Natural killer cell treated with Interleukin-12 subunit alpha and Interleukin-12 subunit beta and Interleukin-15 and Interleukin-18, amount 100 ng/mL, for 72 hours (primary cell): ENCODE data around the gene INA. TPM values are rescaled to one million over a fixed set of nuclear protein-coding genes. Genes with fewer than 3 reads are reported as not detected.

Experiments
- ATAC-seq, 2 donors: fragments of 150-1000 bp; cut with Tn5 transposase in 1 of 2; sonication (Bioruptor Pico), chemical (Tn5 transposase) in 1 of 2; 2 replicates each; pipeline ENCODE4 v1.10.0; 2021
- DNase-seq: peaks from one replicate; pipeline ENCODE4 v3.0.0; 2022; ENCODE audit warnings: low spot score
- H3K27ac Mint-ChIP-seq, 2 donors: 1 replicate in 1 of 2; 2 replicates in 1 of 2; pipeline ENCODE4 v1.8.0; 2022; ENCODE audit warnings: mixed read lengths in 2 of 2, mild to moderate bottlenecking in 1 of 2, moderate library complexity in 1 of 2
- H3K27me3 Mint-ChIP-seq, 2 donors: 1 replicate in 1 of 2; 2 replicates in 1 of 2; pipeline ENCODE4 v1.8.0; 2022; ENCODE audit warnings: mixed read lengths in 2 of 2
- H3K36me3 Mint-ChIP-seq: one replicate; pipeline ENCODE4 v1.8.0; 2022; ENCODE audit warnings: mixed read lengths
- H3K4me1 Mint-ChIP-seq, 2 donors: 1 replicate in 1 of 2; 2 replicates in 1 of 2; pipeline ENCODE4 v1.8.0; 2022; ENCODE audit warnings: low read depth in 2 of 2, mixed read lengths in 2 of 2, mild to moderate bottlenecking in 1 of 2
- H3K4me3 Mint-ChIP-seq: one replicate; pipeline ENCODE4 v1.8.0; 2022; ENCODE audit warnings: mixed read lengths
- H3K9me3 Mint-ChIP-seq: 2 replicates; pipeline ENCODE4 v1.8.0; 2022; ENCODE audit warnings: mixed read lengths
- total RNA-seq, 2 donors: library from RNA; stranded (reverse); gene quantifications; one replicate each; pipeline ENCODE4 v1.2.3, GENCODE V29; 2022

INA gene
- total RNA-seq, 2 donors from 2014 or later: 0.14 TPM; not detected in 1

GRCh38 chr10:103280506-103280905 lies 3.6 kb downstream of the INA start:
- Mint-ChIP-seq H3K27me3 (peaks cover 43 to 61% of the 10 kb centered on the region in 2 donors), H3K9me3 (peaks cover 5% of the 10 kb centered on the region), H3K27ac (no peak overlapping the region), H3K4me3 (no peak overlapping the region), H3K4me1 (peaks cover 0 to 4% of the 10 kb centered on the region in 2 donors), H3K36me3 (peaks cover 7% of the 10 kb centered on the region)
- DNase-seq (no peak), ATAC-seq (no peak)

DNA sequence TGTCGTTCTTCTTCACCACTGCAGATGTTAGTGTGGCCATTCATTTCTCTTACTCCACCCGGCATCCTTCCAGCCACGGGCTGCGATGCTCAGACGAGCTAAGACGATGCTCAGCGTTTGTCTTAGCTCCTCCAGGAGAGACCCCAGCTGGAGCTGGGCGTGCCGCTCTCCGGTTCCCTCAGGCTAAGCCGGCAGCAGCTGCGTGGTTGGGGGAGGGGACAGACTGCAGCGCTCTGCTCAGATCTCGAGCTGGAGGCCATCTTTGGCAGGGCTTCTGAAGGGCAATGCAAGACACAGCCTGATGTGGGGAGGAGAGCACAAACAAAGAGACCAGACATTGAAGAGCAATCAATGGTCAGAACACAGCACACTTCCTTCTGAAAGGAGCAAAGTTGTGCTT lies 4.8 kb downstream of the INA start:
- ATAC-seq: no peak
- peaks cover 5% of the 10 kb centered on the region for H3K9me3 Mint-ChIP-seq
- peaks cover 7% of the 10 kb centered on the region for H3K36me3 Mint-ChIP-seq
- H3K4me1 Mint-ChIP-seq: peaks cover 0 to 4% of the 10 kb centered on the region in 2 donors
- no peak overlapping the region for H3K27ac Mint-ChIP-seq
- no peak for DNase-seq
- no peak overlapping the region for H3K4me3 Mint-ChIP-seq
- H3K27me3 Mint-ChIP-seq: peaks cover 39 to 60% of the 10 kb centered on the region in 2 donors

- H3K4me1 Mint-ChIP-seq: peaks cover 0 to 4% of the 10 kb centered on the region in 2 donors
- no peak overlapping the region for H3K27ac Mint-ChIP-seq
- H3K9me3 Mint-ChIP-seq: peaks cover 5% of the 10 kb centered on the region
- DNase-seq (no peak), ATAC-seq (no peak)
- H3K4me3 Mint-ChIP-seq: no peak overlapping the region
- H3K27me3 Mint-ChIP-seq: peaks cover 43 to 65% of the 10 kb centered on the region in 2 donors
- H3K36me3 Mint-ChIP-seq: peaks cover 7% of the 10 kb centered on the region
Observed at GRCh38 chr10:103282961-103283360, 6.0 kb downstream of the INA start.

GRCh38 chr10:103284170-103284569 lies 7.2 kb downstream of the INA start:
- DNase-seq: no peak
- Mint-ChIP-seq H3K27me3 (peaks cover 39 to 68% of the 10 kb centered on the region in 2 donors), H3K36me3 (peaks cover under 1% of the 10 kb centered on the region), H3K27ac (no peak overlapping the region), H3K4me3 (no peak overlapping the region), H3K9me3 (peaks cover under 1% of the 10 kb centered on the region), H3K4me1 (no peaks in the 10 kb centered on the region)
- ATAC-seq: no peak

GRCh38 chr10:103287992-103288391 lies 11.1 kb downstream of the INA start:
- no peak overlapping the region for H3K27ac Mint-ChIP-seq
- no peaks in the 10 kb centered on the region for H3K36me3 Mint-ChIP-seq
- H3K27me3 Mint-ChIP-seq: peaks cover 32% of the 10 kb centered on the region in 2 donors
- no peaks in the 10 kb centered on the region for H3K4me1 Mint-ChIP-seq
- ATAC-seq (no peak), DNase-seq (no peak)
- no peak overlapping the region for H3K4me3 Mint-ChIP-seq
- H3K9me3 Mint-ChIP-seq: no peaks in the 10 kb centered on the region

GRCh38 chr10:103291588-103291987 lies 14.7 kb downstream of the INA start:
- no peaks in the 10 kb centered on the region for H3K36me3 Mint-ChIP-seq
- peaks cover 18 to 26% of the 10 kb centered on the region in 2 donors for H3K27me3 Mint-ChIP-seq
- no peaks in the 10 kb centered on the region for H3K9me3 Mint-ChIP-seq
- H3K27ac Mint-ChIP-seq: no peak overlapping the region
- ATAC-seq (no peak), DNase-seq (no peak)
- no peaks in the 10 kb centered on the region for H3K4me1 Mint-ChIP-seq
- H3K4me3 Mint-ChIP-seq: no peak overlapping the region

DNA sequence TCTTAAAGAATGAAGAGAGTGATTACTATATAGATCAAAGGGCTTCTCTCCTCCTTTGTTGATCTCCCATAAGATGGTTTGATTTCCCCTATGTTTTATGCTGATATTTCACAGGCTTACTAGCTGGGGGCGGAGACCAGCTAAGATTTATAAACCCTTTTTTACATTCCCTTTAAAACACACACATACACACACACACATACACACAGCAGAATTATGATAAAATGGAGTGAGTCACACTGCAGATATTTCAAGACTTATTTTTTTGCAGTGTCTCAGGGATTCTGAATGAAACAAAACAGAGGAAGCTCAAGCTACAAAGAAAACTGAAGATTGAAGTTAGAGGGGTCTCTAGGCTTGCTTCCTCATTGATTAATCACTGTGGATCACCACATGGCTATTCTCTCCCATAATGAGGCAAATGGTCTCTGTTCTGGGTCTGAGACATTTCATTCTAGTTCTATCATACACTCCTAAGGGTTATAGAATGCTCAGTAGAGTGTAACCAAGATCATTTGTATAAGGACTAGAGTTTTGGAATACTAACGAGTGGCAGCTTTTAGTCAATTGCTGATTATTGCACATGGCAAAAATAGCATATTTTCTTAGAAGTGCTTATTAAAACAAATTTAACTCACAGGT lies 18.6 kb downstream of the INA start:
- Mint-ChIP-seq H3K36me3 (no peaks in the 10 kb centered on the region), H3K27me3 (peaks cover 0 to 10% of the 10 kb centered on the region in 2 donors), H3K4me3 (no peak overlapping the region), H3K4me1 (no peaks in the 10 kb centered on the region), H3K9me3 (no peaks in the 10 kb centered on the region), H3K27ac (no peak overlapping the region)
- DNase-seq (no peak), ATAC-seq (no peak)

- Mint-ChIP-seq H3K27ac (no peak overlapping the region), H3K27me3 (no peaks in the 10 kb centered on the region), H3K4me3 (no peak overlapping the region), H3K9me3 (no peaks in the 10 kb centered on the region), H3K36me3 (no peaks in the 10 kb centered on the region), H3K4me1 (no peaks in the 10 kb centered on the region)
- DNase-seq (no peak), ATAC-seq (no peak)
Observed at GRCh38 chr10:103307594-103307993, 30.7 kb downstream of the INA start.

DNA sequence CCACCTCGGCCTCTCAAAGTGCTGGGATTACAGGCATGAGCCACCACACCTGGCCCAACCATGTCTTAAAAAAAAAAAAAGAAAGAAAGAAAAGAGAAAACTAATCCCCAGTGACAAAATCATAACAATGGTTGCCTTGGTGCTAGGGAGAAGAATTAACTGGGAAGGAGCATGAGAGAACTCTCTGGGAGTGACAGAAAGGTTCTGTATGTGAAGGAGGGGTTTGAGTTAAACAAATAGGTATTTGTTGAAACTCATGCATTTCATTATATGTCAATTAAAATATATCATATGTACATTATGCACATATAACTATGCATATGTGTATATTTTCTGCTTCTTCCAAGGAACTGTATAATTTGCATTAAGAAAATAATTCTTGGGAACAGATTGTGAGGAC lies 33.3 kb downstream of the INA start:
- Mint-ChIP-seq H3K27me3 (no peaks in the 10 kb centered on the region), H3K4me3 (no peak overlapping the region), H3K9me3 (no peaks in the 10 kb centered on the region), H3K36me3 (no peaks in the 10 kb centered on the region), H3K4me1 (no peaks in the 10 kb centered on the region), H3K27ac (no peak overlapping the region)
- DNase-seq: no peak
- ATAC-seq: no peak

DNA sequence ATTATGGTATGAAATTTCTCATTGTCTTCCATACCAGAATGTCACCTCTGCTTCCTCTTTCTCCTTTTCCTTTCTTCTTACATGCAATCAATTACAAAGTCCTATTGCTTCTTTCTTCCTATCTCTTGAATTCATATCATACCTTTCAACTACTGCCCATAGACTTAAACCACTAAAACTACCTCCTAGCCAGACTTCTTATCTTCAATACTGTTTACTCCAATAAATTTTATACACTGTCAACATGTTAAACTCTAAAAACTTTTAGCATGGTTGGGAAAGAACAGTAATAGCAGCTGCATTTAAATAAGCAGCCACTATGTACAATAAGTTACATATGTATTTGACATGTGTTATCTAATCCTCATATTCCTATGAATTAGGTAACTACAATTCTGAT lies 39.1 kb downstream of the INA start:
- ATAC-seq (no peak), DNase-seq (no peak)
- Mint-ChIP-seq H3K9me3 (no peaks in the 10 kb centered on the region), H3K4me3 (no peak overlapping the region), H3K27me3 (no peaks in the 10 kb centered on the region), H3K36me3 (no peaks in the 10 kb centered on the region), H3K4me1 (no peaks in the 10 kb centered on the region), H3K27ac (no peak overlapping the region)

GRCh38 chr10:103327906-103328305 lies 51.0 kb downstream of the INA start:
- ATAC-seq: no peak
- Mint-ChIP-seq H3K4me1 (no peaks in the 10 kb centered on the region), H3K27me3 (no peaks in the 10 kb centered on the region), H3K9me3 (no peaks in the 10 kb centered on the region), H3K4me3 (no peak overlapping the region), H3K27ac (no peak overlapping the region), H3K36me3 (peaks cover 6% of the 10 kb centered on the region)
- no peak for DNase-seq

DNA sequence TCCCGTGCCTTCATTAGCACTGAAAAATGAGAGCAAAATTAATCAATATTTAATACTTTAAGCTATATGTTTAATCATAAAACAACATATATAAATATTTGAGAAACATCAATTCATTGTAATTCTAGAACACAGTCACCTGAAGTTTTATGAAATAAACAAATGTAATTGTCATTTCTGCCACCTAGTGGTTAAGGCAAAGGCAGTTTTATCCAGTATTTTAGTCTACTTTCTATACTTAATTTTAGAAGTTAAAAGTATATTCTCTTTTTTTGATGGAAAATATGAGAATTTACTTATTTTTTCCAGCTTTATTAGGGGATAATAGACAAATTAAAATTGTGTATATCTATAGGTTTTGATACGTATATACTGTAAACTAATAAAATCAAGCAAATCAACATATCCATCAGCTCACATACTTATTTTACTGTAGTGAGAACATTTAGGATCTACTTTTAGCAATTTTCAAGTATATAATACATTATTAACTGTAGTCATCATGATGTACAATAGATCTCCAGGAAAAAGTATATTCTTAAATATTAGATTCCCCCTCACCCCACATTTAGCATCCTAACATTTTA lies 57.1 kb downstream of the INA start:
- Mint-ChIP-seq H3K36me3 (peaks cover 11% of the 10 kb centered on the region), H3K4me3 (no peak overlapping the region), H3K27ac (no peak overlapping the region), H3K9me3 (no peaks in the 10 kb centered on the region), H3K27me3 (no peaks in the 10 kb centered on the region), H3K4me1 (no peaks in the 10 kb centered on the region)
- ATAC-seq: no peak
- no peak for DNase-seq

DNA sequence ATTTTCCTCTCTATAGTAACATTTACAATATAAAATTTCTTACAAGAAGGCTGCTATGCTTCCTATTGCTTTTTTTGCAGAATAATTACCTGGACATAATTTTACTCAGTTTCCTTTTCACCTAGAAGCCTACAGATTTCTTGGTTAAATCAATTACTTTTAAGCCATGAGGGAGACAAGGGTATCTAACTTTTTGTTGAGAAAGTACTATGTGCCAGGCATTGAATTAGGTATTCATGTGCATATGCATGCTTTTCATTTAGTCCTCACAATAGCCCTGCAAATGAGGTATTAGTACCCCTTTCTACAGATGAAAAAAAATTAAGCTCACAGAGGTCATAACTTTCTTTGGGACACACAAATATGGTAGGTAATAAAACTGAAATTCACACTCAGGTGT lies 57.6 kb downstream of the INA start:
- ATAC-seq (no peak), DNase-seq (no peak)
- Mint-ChIP-seq H3K27ac (no peak overlapping the region), H3K9me3 (no peaks in the 10 kb centered on the region), H3K4me3 (no peak overlapping the region), H3K36me3 (peaks cover 11% of the 10 kb centered on the region), H3K4me1 (no peaks in the 10 kb centered on the region), H3K27me3 (no peaks in the 10 kb centered on the region)

DNA sequence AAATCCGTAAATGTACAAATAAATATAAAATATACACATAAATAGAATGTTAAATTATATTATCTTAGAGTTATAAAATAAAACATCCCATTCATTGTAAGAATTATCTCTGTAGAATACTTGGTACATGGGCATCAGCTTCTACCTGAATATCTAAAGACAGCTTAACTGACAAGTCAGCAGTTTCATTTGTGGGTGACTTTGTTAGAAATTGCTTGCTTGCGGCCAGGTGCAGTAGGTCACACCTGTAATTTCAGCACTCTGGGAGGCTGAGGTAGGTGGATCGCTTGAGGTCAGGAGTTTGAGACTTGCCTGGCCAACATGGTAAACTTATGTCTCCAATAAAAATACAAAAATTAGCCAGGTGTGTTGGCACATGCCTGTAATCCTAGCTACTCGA lies 59.4 kb downstream of the INA start:
- Mint-ChIP-seq H3K4me3 (no peak overlapping the region), H3K4me1 (no peaks in the 10 kb centered on the region), H3K27ac (no peak overlapping the region), H3K9me3 (no peaks in the 10 kb centered on the region), H3K27me3 (no peaks in the 10 kb centered on the region), H3K36me3 (peaks cover 11% of the 10 kb centered on the region)
- no peak for ATAC-seq
- no peak for DNase-seq
